Frontal cortex (tissue), 4 donors: ENCODE measurements around the gene PURA. TPM values are rescaled to one million over a fixed set of nuclear protein-coding genes. Genes with fewer than 3 reads are reported as not detected.
"Not testable (repeated sequence)": the region's sequence is repeated elsewhere in the genome, so short reads cannot be mapped to it uniquely, and the experiment has no call there.

ENCODE experiments used
- DNase-seq, 2 donors: peaks; one replicate each; pipeline ENCODE4 v3.0.0; 2012; ENCODE audit warnings: low spot score in 2 of 2
- FAIRE-seq: peaks from 2 replicates; lab custom pipeline; 2012; peaks lifted over from hg19 to GRCh38; lab: Jason Lieb, UNC
- total RNA-seq: library from RNA; depleted of rRNA; stranded (reverse); fragments of >200 nt; gene quantifications from one replicate; pipeline ENCODE4 v1.2.3, GENCODE V29; 2014
- donor health status: control.
- donor health status: control.
- donor health status: control.

The PURA gene
- total RNA-seq, 1 donor from 2014 or later = 9.4 TPM

DNA sequence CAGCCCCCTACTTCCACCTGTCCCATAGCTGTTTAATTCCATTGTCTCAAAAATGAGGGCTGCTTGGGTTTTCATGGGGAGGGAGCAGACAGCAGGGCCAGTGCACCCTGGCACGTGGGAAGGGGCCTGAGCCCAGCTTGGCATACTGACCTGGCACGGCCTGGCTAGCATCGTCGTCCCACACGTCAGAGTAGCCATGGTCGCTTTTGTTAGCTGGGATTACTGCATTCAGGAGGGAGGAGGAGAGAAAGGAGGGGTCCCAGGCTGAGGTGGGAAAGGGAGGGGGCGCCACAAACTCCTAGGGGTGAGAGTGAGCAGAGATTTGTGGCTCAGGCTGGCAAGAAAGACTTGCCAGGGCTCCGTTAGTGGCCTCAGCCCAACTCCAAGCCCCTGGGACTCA lies 40.0 kb downstream of the PURA start:
- DNase-seq = no peak

DNA sequence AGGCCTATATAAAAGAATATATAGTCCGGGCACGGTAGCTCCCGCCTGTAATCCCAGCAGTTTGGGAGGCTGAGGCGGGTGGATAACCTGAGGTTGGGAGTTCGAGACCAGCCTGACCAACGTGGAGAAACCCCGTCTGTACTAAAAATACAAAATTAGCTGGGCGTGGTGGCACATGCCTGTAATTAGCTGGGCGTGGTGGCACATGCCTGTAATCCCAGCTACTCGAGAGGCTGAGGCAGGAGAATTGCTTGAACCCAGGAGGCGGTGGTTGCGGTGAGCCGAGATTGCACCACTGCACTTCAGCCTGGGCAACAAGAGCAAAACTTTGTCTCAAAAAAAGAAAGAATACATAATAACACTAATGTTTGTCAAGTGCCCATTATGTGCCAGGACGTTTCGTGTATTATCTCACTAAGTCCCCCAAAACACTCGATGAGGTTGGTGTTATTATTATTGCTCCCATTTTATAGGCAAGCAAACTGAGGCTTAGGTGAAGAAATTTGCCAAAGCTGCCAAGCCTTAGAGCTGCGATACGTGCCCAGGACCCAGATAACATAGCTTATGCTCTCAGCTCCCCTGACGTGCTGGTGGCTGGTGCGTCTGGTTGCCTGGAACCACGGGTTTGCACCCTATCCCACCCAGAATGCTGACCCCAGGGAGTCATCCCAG lies 40.9 kb downstream of the PURA start:
- not testable (repeated sequence) for FAIRE-seq, DNase-seq

More for the DNA sequence above, 40.0 kb downstream of the PURA start:
- no peak for FAIRE-seq

DNA sequence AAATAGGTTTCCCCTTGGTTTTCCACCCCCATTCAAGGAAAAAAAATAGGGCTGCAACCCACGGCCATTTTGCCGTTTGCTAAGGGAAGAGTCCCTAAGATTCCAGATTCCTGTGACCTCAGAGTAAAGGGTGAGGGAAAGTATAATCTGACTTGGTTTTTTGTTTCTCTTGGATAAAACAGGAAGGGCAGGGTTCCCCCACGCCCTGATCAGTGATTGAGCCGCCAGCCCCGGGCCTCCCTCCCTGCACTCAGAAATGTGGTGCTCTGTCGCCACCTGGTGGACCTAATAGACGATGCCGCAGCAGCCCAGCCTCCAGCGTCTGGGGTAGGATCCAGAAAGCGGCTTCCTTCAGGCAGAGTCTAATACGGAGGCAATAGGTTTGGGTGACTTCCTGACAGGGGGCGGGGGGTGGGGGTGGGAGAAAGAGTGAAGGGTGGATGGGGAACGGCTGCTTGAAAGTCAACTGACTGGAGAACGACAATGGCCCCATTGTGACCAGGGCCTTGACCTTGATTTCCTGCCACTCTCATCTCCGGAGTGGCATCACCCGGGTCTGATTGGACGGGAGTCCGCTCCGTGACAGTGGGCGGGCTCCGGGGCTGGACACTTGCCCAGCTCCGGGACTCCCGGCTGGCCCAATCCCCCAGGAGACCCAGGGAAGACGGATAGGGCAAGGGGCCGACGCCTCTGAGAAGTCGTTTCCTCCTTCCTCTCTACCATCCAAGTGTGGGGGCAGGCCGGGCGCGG lies 43.3 kb downstream of the PURA start:
- FAIRE-seq = no peak
- DNase-seq = peak; percentile 76 to 88

GRCh38 chr5:140159014-140159927 lies 45.4 kb downstream of the PURA start:
- no peak for FAIRE-seq

DNA sequence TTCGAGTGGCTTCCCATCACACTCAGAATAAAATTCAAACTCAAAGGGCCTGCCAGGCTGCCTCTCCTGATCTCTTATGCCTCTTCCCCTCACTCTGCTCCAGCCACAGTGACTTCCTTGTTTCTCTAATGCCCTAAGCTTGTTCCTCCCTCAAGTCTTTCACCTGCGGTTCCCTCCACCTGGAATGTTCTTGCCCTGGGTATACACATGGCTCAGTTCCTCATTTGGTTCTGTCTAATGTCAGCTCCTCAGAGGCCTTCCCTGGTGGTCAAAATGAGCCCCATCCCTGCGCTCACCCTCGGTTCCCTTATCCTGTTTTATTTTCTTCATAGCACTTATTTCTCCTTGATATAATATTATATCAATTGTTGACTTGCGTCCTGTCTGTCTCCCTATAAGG lies 48.4 kb downstream of the PURA start:
- FAIRE-seq = no peak
- no peak for DNase-seq

More at GRCh38 chr5:140159014-140159927, 45.4 kb downstream of the PURA start:
- DNase-seq = no peak

DNA sequence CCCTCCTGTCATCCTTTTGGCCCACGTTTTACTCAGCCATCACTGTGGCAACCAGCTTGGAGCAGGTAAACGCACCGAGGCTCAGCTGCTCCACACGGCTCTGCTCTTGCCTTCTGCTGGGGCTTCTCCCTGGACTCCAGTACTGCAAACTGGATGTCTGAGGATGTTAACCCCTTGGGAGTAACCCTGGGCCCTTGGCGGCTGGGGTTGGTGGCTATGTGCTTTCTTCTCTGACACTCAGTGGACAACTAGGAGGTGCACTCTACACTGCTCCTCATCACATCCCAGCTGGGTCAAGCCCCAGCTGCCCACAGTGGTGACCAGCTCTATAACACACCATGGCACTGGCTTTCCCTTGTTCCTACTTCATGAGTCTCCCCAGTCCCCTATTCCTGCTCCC lies 48.9 kb downstream of the PURA start:
- FAIRE-seq (no peak), DNase-seq (no peak)

DNA sequence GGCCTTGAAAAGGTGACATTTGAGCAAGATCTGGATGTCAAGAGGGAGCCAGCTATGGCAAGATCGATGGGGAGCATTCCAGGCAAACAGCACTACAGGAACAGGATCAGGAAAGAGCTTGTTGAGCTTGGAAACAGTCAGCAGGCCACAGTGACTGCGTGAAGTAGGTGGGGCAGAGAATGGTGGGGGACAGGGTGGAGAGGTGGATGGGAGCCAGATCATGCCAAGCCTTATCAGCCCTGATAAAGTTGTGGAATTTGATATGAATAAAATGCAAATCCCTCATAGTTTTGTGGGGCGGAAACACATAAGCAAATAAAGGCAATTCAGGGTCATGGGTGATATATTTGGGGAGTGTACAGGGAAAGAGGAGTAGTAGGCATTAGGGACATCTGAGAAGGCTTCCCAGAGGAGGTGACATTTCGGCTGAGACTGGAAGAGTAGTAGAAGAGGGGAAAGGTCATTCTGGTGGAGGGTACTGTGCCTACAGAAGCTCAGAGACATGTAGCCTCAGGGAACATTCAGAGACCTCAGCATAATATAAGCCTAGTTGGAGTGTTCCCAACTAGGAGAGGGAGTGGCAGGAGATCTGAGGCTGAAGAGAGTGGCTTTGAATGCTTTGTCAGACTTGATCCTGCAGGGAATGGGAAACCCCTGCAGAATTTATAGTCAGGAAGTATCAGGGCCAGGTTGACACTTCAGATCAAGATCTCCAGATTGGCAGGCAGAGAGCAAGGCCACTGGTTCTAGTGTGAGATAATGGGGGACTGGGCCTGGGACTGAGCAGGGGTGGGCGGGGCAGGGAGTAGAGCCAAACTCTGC lies 51.4 kb downstream of the PURA start:
- DNase-seq (no peak), FAIRE-seq (no peak)

- FAIRE-seq (no peak), DNase-seq (no peak)
Observed at GRCh38 chr5:140165923-140166270, 52.0 kb downstream of the PURA start.

DNA sequence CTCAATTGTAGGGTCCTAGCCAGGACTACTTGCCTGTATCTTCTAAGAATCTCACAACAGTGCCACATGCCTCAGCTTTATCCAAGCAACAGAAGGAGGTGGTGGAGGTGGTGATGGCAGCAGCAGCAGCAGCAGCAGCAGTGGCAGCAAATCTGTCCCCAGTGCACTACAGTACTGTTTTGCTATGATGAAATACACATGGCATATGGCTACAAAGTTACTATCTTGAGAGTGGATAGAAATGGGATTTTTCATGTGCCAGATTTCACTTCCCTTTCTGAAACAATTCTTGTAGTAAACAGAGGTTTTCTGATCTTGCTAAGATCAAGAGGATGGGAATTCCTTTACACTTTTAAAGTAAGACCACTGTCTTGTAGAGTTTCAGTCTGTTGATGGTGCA lies 53.0 kb downstream of the PURA start:
- DNase-seq (no peak), FAIRE-seq (no peak)

GRCh38 chr5:140168371-140168770 lies 54.5 kb downstream of the PURA start:
- FAIRE-seq (no peak), DNase-seq (no peak)

GRCh38 chr5:140169410-140169809 lies 55.5 kb downstream of the PURA start:
- DNase-seq = no peak
- FAIRE-seq = no peak

- no peak for FAIRE-seq
- no peak for DNase-seq
Observed at GRCh38 chr5:140172483-140172882, 58.6 kb downstream of the PURA start.

DNA sequence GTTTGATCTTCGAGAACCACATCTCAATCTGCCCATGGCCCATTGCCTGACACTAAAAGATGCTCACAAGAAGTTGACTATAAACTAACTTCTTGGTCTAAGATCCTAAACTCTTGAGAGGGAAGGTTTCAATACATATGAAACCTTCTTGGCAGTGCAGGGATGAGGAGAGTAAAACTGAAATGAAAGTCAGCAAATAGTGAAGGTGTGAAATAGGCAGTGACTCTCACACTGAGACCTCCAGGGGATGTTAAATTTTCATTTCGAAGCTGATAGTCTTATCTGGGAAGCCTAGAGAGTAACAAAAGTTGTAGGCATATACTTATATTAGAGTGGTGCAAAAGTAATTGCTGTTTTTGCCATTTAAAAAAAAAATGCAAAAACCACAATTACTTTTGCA lies 60.1 kb downstream of the PURA start:
- no peak for FAIRE-seq
- no peak for DNase-seq

DNA sequence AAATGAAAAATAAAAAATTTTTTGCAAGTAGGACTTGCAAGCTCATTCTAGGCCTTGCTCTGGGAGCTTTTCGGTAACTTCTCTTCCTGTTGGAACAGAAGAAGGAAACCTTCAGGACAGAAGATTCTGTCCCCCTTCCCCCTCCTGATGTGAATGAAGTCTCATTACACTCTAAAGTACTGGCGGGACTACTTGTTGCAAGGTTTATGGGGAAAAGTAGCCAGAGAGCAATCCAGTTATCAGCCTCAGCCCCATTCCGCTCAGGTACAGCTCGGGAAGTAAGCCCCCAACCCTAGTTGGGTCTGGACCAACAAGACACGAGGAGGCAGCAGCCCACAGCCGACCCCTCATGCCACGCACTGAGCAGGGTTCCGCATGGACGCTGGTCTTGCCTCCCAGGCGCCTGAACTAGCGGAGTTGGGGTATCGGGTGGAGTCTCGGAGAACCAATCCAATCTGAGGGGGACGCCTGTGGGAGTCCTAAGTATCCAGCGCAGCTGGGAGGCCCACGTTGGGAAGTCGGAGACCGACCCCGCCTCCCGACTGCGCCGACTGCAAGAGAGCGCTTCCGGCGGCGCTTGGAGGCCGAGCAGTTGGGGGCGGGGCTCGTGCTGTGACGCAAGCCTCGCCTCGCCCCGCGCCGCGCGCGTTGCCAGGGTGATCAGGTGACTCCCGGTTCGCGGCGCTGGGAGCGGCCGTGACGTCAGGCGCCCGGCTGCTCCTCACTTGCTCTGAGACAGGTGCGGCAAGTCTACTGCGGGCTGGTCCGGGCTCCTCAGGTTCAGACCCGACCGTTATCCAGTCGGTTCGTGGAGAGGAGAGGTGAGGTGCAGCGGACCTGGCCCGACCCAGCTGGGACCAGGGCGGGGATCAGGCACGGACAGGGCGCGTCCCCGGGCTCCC lies 60.8 kb downstream of the PURA start, which contains the start of gene CYSTM1:
TSS of gene CYSTM1 (plus strand) at position 724 of the 902 bp plus-strand sequence. CDS start 19,278 bp downstream, outside the sequence.
- no peak for FAIRE-seq
- DNase-seq = peak; percentile 91 to 96

Other genes with a start within 250 kb of the PURA start
- gene NRG2, start 70.8 kb upstream of the PURA start, total RNA-seq = 5.3 TPM
- gene IGIP, start 11.8 kb downstream of the PURA start, total RNA-seq = 7.7 TPM
- 4.1 TPM for gene CYSTM1, start 61.1 kb downstream of the PURA start, total RNA-seq
- 44.8 TPM for gene PFDN1, start 189.0 kb downstream of the PURA start, total RNA-seq
- gene HBEGF, start 232.5 kb downstream of the PURA start, total RNA-seq = 12.6 TPM
- gene SLC4A9, start 246.1 kb downstream of the PURA start, total RNA-seq = under 0.01 TPM